Breast epithelium (tissue), 4 donors: ENCODE measurements around the gene KAT6B. TPM values are rescaled to one million over a fixed set of nuclear protein-coding genes. Genes with fewer than 3 reads are reported as not detected.
"Not testable (repeated sequence)": the region's sequence is repeated elsewhere in the genome, so short reads cannot be mapped to it uniquely, and the experiment has no call there.

Experiments
- DNase-seq, 2 donors: peaks; one replicate each; pipeline ENCODE4 v3.0.0-alpha.2; 2019; ENCODE audit warnings: low spot score in 2 of 2
- H3K27ac ChIP-seq, 2 donors: fragments of 200-600 bp; sonication (generic) in 1 of 2; one replicate each; pipeline ENCODE4 v1.5.1; 2016 to 2019; ENCODE audit warnings: mild to moderate bottlenecking in 1 of 2
- H3K27me3 ChIP-seq, 2 donors: fragments of 200-600 bp; sonication (generic) in 1 of 2; one replicate each; pipeline versions ENCODE4 v1.5.1 to v1.6.0; 2017 to 2019; ENCODE audit warnings: control low read depth in 1 of 2, mild to moderate bottlenecking in 1 of 2
- H3K36me3 ChIP-seq: fragments of 200-600 bp; one replicate; pipeline ENCODE4 v1.5.1; 2019
- H3K4me1 ChIP-seq, 2 donors: fragments of 200-600 bp; sonication (generic); one replicate each; pipeline ENCODE4 v1.5.1; 2016 to 2019; ENCODE audit warnings: control low read depth in 1 of 2
- H3K4me3 ChIP-seq, 3 donors: fragments of 200-600 bp; sonication (generic); 1 replicate in 2 of 3; 2 replicates in 1 of 3; pipeline ENCODE4 v1.5.1; 2016 to 2019; ENCODE audit warnings: mild to moderate bottlenecking in 3 of 3, moderate library complexity in 2 of 3
- H3K9me3 ChIP-seq, 2 donors: fragments of 200-600 bp; sonication (generic) in 1 of 2; one replicate each; pipeline ENCODE4 v1.5.1; 2016 to 2019; ENCODE audit warnings: control low read depth in 1 of 2
- CTCF ChIP-seq, 3 donors: fragments of 450-650 bp; IDR thresholded peaks; one replicate each; pipeline ENCODE4 v1.5.1; 2016 to 2017; ENCODE audit warnings: antibody characterized with exemption in 3 of 3, mild to moderate bottlenecking in 3 of 3, moderate library complexity in 3 of 3
- POLR2A ChIP-seq: fragments of 450-650 bp; IDR thresholded peaks from one replicate; pipeline ENCODE4 v1.6.1; 2016; ENCODE audit warnings: antibody characterized with exemption, mild to moderate bottlenecking, moderate library complexity
- POLR2AphosphoS5 ChIP-seq, 3 donors: sonication (generic); formaldehyde crosslinking; IDR thresholded peaks; one replicate each; pipeline ENCODE4 v1.6.1; 2017; ENCODE audit warnings: antibody characterized with exemption in 3 of 3
- intact Hi-C: fragments of 100-400 bp; cut with DNase I; formaldehyde crosslinking; loops from one replicate; pipeline ENCODE4 v1.15.1; 2023; ENCODE audit warnings: low total_unique reads
- total RNA-seq, 3 donors: library from RNA; depleted of rRNA; stranded (reverse); fragments of >200 nt; gene quantifications; one replicate each; pipeline ENCODE4 v1.1.0, GENCODE V29; 2016

Gene KAT6B
- total RNA-seq, result 10 to 100 TPM; 46.2 to 90.3 (median 55.7) TPM

- H3K4me1 ChIP-seq, result no peaks in the 10 kb centered on the region
- peak within 1 kb of the TSS; percentile 99 to 100 for H3K27ac ChIP-seq
- intact Hi-C loops, result no loop called here
- peak; percentile 100 for DNase-seq
- TF ChIP-seq POLR2A, result peak; percentile 33
- peak in 2 of 3 donors; percentile 9 to 20 for TF ChIP-seq CTCF (IDR thresholded peaks at IDR 0.05)
- TF ChIP-seq POLR2AphosphoS5 (IDR thresholded peaks at IDR 0.05), result peak; percentile 80 to 86 (median 81)
- no peaks in the 10 kb centered on the region for H3K27me3 ChIP-seq
- H3K4me3 ChIP-seq, result peak within 1 kb of the TSS; percentile 82 to 94 (median 89)
- H3K9me3 ChIP-seq, result no peaks in the 10 kb centered on the region
- H3K36me3 ChIP-seq, result no peaks in the 10 kb centered on the region
Measured at GRCh38 chr10:74826142-74827044, at the start of gene KAT6B. KAT6B (plus strand) TSS chr10:74826600; CDS start chr10:74842858, 16,258 bp downstream.

- intact Hi-C loops, result no loop called here
- H3K27ac ChIP-seq, result no peak overlapping the region
- no peaks in the 10 kb centered on the region for H3K4me1 ChIP-seq
- H3K36me3 ChIP-seq, result no peaks in the 10 kb centered on the region
- H3K4me3 ChIP-seq, result no peak overlapping the region
- no peaks in the 10 kb centered on the region for H3K27me3 ChIP-seq
- peaks cover 6 to 17% of the 10 kb centered on the region in 2 donors for H3K9me3 ChIP-seq
- no peak for DNase-seq
- no peak for TF ChIP-seq POLR2A
- TF ChIP-seq POLR2AphosphoS5 (IDR thresholded peaks at IDR 0.05), result no peak
- no peak for TF ChIP-seq CTCF (IDR thresholded peaks at IDR 0.05)
Measured at GRCh38 chr10:74778436-74779094, 47.8 kb upstream of the KAT6B start.

GRCh38 chr10:74781870-74782269 lies 44.5 kb upstream of the KAT6B start:
- H3K27ac ChIP-seq, H3K4me3 ChIP-seq, H3K27me3 ChIP-seq, H3K36me3 ChIP-seq, intact Hi-C loops, H3K4me1 ChIP-seq, H3K9me3 ChIP-seq, DNase-seq: not testable (repeated sequence)

DNA sequence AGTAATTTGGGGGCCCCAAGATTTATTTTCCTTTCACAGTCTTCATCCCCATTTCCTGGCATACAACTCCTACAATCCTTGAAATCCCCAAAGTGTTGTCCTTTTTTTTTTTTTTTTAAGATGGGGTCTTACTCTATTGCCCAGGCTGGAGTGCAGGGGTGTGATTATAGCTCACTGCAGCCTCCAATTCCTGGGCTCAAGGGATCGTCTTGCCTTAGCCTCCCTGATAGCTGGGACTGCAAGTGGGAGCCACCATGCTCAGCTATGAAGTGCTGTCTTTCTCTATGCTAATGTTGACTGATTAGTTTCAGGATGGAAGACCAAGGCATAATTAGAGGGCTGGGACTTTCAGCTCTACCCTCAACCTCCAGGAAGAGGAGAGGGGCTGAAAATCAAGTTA lies 41.9 kb upstream of the KAT6B start:
- Histone ChIP-seq H3K36me3 (no peaks in the 10 kb centered on the region), H3K27me3 (no peaks in the 10 kb centered on the region), H3K27ac (no peak overlapping the region), H3K4me1 (no peaks in the 10 kb centered on the region), H3K9me3 (no peaks in the 10 kb centered on the region), H3K4me3 (no peak overlapping the region)
- no peak for DNase-seq
- intact Hi-C loops, result no loop called here
- TF ChIP-seq CTCF (IDR thresholded peaks at IDR 0.05) (no peak), POLR2A (no peak), POLR2AphosphoS5 (IDR thresholded peaks at IDR 0.05) (no peak)

DNA sequence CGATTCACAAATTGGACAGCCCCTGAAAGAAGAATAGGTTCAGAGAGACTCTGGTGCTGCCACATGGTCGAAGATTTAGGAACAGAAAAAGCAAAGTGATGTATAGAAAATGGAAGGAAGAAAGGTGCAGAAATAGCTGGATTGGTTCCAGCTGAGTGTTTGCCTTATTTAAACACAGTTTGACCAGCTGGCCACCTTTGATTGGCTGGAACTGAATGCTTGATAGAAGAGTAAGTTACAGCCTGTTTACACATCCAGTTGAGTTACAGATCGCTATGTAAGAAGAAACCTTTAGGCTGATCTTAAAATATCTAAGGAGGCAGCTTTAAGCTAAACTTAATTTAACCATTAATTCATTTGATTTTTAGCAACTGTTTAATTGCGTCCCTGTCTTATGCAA lies 40.3 kb upstream of the KAT6B start:
- Histone ChIP-seq H3K27me3 (no peaks in the 10 kb centered on the region), H3K4me1 (no peaks in the 10 kb centered on the region), H3K27ac (no peak overlapping the region), H3K4me3 (no peak overlapping the region), H3K36me3 (no peaks in the 10 kb centered on the region), H3K9me3 (no peaks in the 10 kb centered on the region)
- no peak for TF ChIP-seq POLR2AphosphoS5 (IDR thresholded peaks at IDR 0.05)
- TF ChIP-seq POLR2A, result no peak
- no peak for TF ChIP-seq CTCF (IDR thresholded peaks at IDR 0.05)
- DNase-seq, result no peak
- intact Hi-C loops, result no loop called here
